Measurements from ENCODE around the gene RNF220.

Gene RNF220

GRCh38 chr1:44405031-44405797, at the start of gene RNF220:
TSS of gene RNF220 (plus strand) at chr1:44405255.
- no peak within 1 kb of the TSS for H3K27ac ChIP-seq (ENCODE audit: low read length)
- H3K9me3 ChIP-seq (ENCODE audit: control insufficient read depth in 2 of 2, low read length in 2 of 2): no peaks in the 10 kb centered on the region
- H3K9ac ChIP-seq (ENCODE audit: low read length in 2 of 2): no peak within 1 kb of the TSS
- H3K27me3 ChIP-seq (ENCODE audit: control insufficient read depth in 1 of 2, insufficient read depth in 2 of 2, low read length in 2 of 2): peaks cover 58 to 88% of the 10 kb centered on the region in 2 donors
- peak within 1 kb of the TSS; percentile 60 to 74 for H3K4me3 ChIP-seq (ENCODE audit: low read length in 2 of 2)
- peaks cover 32% of the 10 kb centered on the region for H3K4me1 ChIP-seq (ENCODE audit: control insufficient read depth, insufficient read depth, low read length)
- no peaks in the 10 kb centered on the region for H3K36me3 ChIP-seq (ENCODE audit: control insufficient read depth in 2 of 2, insufficient read depth in 2 of 2, low read length in 2 of 2)

- peak overlapping the region; percentile 13 to 50 for H3K9ac ChIP-seq (ENCODE audit: low read length in 2 of 2)
- H3K4me1 ChIP-seq (ENCODE audit: control insufficient read depth, insufficient read depth, low read length): peaks cover 15% of the 10 kb centered on the region
- H3K9me3 ChIP-seq (ENCODE audit: control insufficient read depth in 2 of 2, low read length in 2 of 2): no peaks in the 10 kb centered on the region
- no peak overlapping the region for H3K27ac ChIP-seq (ENCODE audit: low read length)
- no peaks in the 10 kb centered on the region for H3K27me3 ChIP-seq (ENCODE audit: control insufficient read depth in 1 of 2, insufficient read depth in 2 of 2, low read length in 2 of 2)
- H3K36me3 ChIP-seq (ENCODE audit: control insufficient read depth in 2 of 2, insufficient read depth in 2 of 2, low read length in 2 of 2): no peaks in the 10 kb centered on the region
- peak overlapping the region; percentile 56 to 83 for H3K4me3 ChIP-seq (ENCODE audit: low read length in 2 of 2)
These were observed 49.3 kb upstream of the RNF220 start for GRCh38 chr1:44355582-44356305.

DNA sequence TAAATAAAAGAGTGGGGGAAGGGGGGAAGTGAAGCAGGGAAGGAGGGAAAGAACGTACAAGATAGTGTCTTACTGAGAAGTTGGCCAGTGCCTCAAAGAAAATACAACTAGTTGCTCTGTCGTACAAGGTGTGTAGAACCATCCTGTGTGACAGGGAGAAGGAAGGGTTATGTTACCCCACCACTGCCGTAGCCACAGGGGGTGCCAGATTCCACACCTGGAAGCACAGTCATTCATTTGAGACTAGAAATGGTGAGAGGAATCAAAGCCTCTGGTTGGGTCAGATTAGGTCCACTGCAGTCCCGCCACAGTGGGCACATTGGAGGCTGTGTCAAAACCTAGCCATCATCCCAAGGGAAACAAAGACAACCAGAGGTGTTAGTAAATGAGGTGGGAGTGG, 47.3 kb upstream of the RNF220 start:
- Histone ChIP-seq H3K4me3 (ENCODE audit: low read length in 2 of 2) (no peak overlapping the region), H3K27me3 (ENCODE audit: control insufficient read depth in 1 of 2, insufficient read depth in 2 of 2, low read length in 2 of 2) (no peaks in the 10 kb centered on the region), H3K9me3 (ENCODE audit: control insufficient read depth in 2 of 2, low read length in 2 of 2) (no peaks in the 10 kb centered on the region), H3K9ac (ENCODE audit: low read length in 2 of 2) (no peak overlapping the region), H3K27ac (ENCODE audit: low read length) (no peak overlapping the region), H3K4me1 (ENCODE audit: control insufficient read depth, insufficient read depth, low read length) (peaks cover 15% of the 10 kb centered on the region), H3K36me3 (ENCODE audit: control insufficient read depth in 2 of 2, insufficient read depth in 2 of 2, low read length in 2 of 2) (no peaks in the 10 kb centered on the region)

DNA sequence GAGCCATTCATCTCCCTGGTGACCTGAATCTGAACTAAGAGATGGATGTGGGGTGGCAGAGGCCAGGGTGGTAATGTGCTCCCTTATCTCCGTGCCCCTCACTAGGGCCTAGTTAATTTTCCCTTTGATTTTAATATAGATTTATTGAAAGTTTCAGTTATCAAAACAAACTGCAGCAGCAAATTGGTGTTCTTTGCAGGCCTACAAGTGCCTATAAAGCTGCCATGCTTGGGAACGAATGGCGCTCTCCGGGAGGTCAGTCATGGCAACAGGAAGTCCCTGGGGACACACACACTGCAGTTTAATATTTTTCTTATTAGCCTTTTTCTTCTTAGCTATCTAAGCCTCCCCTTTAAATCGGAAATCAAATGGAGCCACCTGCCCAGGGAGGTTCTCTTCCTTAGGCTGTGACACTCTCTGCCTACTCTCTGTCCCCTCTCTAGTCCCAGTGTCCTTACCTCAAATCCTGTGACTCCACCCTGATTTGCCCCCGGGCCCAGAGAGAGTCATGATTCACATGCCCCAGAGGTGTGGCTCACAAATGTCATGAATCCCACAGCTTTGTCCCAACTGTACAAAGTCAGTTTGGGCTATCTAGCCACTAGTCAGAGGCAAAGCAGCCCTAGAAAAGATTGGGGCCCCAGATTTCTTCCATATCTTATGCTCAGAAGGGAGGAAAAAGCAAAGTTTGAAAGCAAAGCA, 45.7 kb upstream of the RNF220 start:
- Histone ChIP-seq H3K9ac (ENCODE audit: low read length in 2 of 2) (no peak overlapping the region), H3K4me3 (ENCODE audit: low read length in 2 of 2) (no peak overlapping the region), H3K9me3 (ENCODE audit: control insufficient read depth in 2 of 2, low read length in 2 of 2) (no peaks in the 10 kb centered on the region), H3K36me3 (ENCODE audit: control insufficient read depth in 2 of 2, insufficient read depth in 2 of 2, low read length in 2 of 2) (no peaks in the 10 kb centered on the region), H3K4me1 (ENCODE audit: control insufficient read depth, insufficient read depth, low read length) (peaks cover 5% of the 10 kb centered on the region), H3K27ac (ENCODE audit: low read length) (no peak overlapping the region), H3K27me3 (ENCODE audit: control insufficient read depth in 1 of 2, insufficient read depth in 2 of 2, low read length in 2 of 2) (no peaks in the 10 kb centered on the region)

- H3K9ac ChIP-seq (ENCODE audit: low read length in 2 of 2): no peak overlapping the region
- no peaks in the 10 kb centered on the region for H3K4me1 ChIP-seq (ENCODE audit: control insufficient read depth, insufficient read depth, low read length)
- H3K9me3 ChIP-seq (ENCODE audit: control insufficient read depth in 2 of 2, low read length in 2 of 2): no peaks in the 10 kb centered on the region
- H3K27ac ChIP-seq (ENCODE audit: low read length): no peak overlapping the region
- H3K4me3 ChIP-seq (ENCODE audit: low read length in 2 of 2): no peak overlapping the region
- no peaks in the 10 kb centered on the region for H3K27me3 ChIP-seq (ENCODE audit: control insufficient read depth in 1 of 2, insufficient read depth in 2 of 2, low read length in 2 of 2)
- no peaks in the 10 kb centered on the region for H3K36me3 ChIP-seq (ENCODE audit: control insufficient read depth in 2 of 2, insufficient read depth in 2 of 2, low read length in 2 of 2)
These were observed 43.6 kb upstream of the RNF220 start for GRCh38 chr1:44361478-44361877.

- Histone ChIP-seq H3K4me1 (ENCODE audit: control insufficient read depth, insufficient read depth, low read length) (no peaks in the 10 kb centered on the region), H3K9ac (ENCODE audit: low read length in 2 of 2) (no peak overlapping the region), H3K9me3 (ENCODE audit: control insufficient read depth in 2 of 2, low read length in 2 of 2) (no peaks in the 10 kb centered on the region), H3K27me3 (ENCODE audit: control insufficient read depth in 1 of 2, insufficient read depth in 2 of 2, low read length in 2 of 2) (no peaks in the 10 kb centered on the region), H3K4me3 (ENCODE audit: low read length in 2 of 2) (no peak overlapping the region), H3K27ac (ENCODE audit: low read length) (no peak overlapping the region), H3K36me3 (ENCODE audit: control insufficient read depth in 2 of 2, insufficient read depth in 2 of 2, low read length in 2 of 2) (no peaks in the 10 kb centered on the region)
These were observed 38.6 kb upstream of the RNF220 start for GRCh38 chr1:44366371-44366975.

DNA sequence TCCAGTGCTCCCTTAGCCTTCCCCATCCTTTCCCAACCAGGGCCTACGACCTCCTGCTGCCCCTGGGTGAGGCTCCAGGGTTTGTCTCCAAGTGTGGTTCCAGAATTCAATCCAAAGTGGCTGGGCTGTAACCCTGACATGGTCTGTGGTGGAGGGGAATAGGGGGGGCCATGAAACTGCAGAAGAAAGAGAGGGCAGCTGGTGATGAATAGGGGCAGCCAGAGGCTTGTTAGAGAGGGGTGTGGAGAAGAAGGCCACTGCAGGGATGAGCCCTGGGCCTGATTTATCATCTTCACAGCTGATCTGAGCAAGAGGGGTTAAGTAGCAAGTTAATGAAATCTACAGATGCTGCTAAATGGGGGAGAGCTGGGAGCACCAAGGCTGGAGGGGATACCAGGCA, 37.1 kb upstream of the RNF220 start:
- H3K4me1 ChIP-seq (ENCODE audit: control insufficient read depth, insufficient read depth, low read length): no peaks in the 10 kb centered on the region
- H3K4me3 ChIP-seq (ENCODE audit: low read length in 2 of 2): no peak overlapping the region
- H3K36me3 ChIP-seq (ENCODE audit: control insufficient read depth in 2 of 2, insufficient read depth in 2 of 2, low read length in 2 of 2): no peaks in the 10 kb centered on the region
- H3K27me3 ChIP-seq (ENCODE audit: control insufficient read depth in 1 of 2, insufficient read depth in 2 of 2, low read length in 2 of 2): no peaks in the 10 kb centered on the region
- no peak overlapping the region for H3K9ac ChIP-seq (ENCODE audit: low read length in 2 of 2)
- no peaks in the 10 kb centered on the region for H3K9me3 ChIP-seq (ENCODE audit: control insufficient read depth in 2 of 2, low read length in 2 of 2)
- H3K27ac ChIP-seq (ENCODE audit: low read length): no peak overlapping the region

DNA sequence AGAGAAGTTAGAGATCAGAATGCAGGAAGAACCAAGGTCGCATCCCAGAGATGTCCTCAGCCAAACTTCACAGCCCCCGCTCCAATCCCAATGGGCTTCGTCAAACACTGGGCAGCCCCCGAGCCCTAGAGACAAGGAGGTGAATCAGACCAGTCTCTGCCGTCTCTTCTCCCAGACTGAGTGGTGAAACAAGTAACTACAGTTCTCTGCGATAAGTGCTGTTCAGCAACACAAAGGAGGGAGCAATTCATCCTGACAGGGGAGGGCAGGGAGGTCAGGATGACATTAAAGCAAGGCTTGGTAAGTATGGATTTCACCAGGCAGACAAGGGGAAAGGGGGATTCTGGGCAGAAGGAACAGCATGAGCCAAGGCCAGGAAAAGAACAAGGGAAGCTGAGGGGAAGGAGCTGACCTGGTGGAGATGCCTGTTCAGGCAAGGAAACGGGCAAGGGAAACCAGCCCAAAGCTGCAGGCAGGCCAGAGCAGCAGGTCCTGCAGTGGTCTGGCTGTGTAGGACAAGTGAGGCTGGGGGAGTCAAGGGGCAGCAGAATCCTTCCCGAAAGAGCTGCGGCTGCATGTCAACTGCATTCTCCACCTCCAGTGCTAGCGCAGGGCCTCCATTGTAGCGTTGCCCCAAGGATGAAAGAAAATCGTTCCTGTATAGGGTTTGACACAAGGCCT, 36.4 kb upstream of the RNF220 start:
- Histone ChIP-seq H3K27me3 (ENCODE audit: control insufficient read depth in 1 of 2, insufficient read depth in 2 of 2, low read length in 2 of 2) (no peaks in the 10 kb centered on the region), H3K27ac (ENCODE audit: low read length) (no peak overlapping the region), H3K4me3 (ENCODE audit: low read length in 2 of 2) (no peak overlapping the region), H3K9me3 (ENCODE audit: control insufficient read depth in 2 of 2, low read length in 2 of 2) (no peaks in the 10 kb centered on the region), H3K4me1 (ENCODE audit: control insufficient read depth, insufficient read depth, low read length) (no peaks in the 10 kb centered on the region), H3K36me3 (ENCODE audit: control insufficient read depth in 2 of 2, insufficient read depth in 2 of 2, low read length in 2 of 2) (no peaks in the 10 kb centered on the region), H3K9ac (ENCODE audit: low read length in 2 of 2) (no peak overlapping the region)

- no peak overlapping the region for H3K27ac ChIP-seq (ENCODE audit: low read length)
- H3K27me3 ChIP-seq (ENCODE audit: control insufficient read depth in 1 of 2, insufficient read depth in 2 of 2, low read length in 2 of 2): no peaks in the 10 kb centered on the region
- H3K4me1 ChIP-seq (ENCODE audit: control insufficient read depth, insufficient read depth, low read length): no peaks in the 10 kb centered on the region
- no peaks in the 10 kb centered on the region for H3K36me3 ChIP-seq (ENCODE audit: control insufficient read depth in 2 of 2, insufficient read depth in 2 of 2, low read length in 2 of 2)
- H3K9ac ChIP-seq (ENCODE audit: low read length in 2 of 2): no peak overlapping the region
- no peak overlapping the region for H3K4me3 ChIP-seq (ENCODE audit: low read length in 2 of 2)
- H3K9me3 ChIP-seq (ENCODE audit: control insufficient read depth in 2 of 2, low read length in 2 of 2): no peaks in the 10 kb centered on the region
These were observed 33.8 kb upstream of the RNF220 start for GRCh38 chr1:44371206-44371605.

- Histone ChIP-seq H3K27ac (ENCODE audit: low read length) (no peak overlapping the region), H3K27me3 (ENCODE audit: control insufficient read depth in 1 of 2, insufficient read depth in 2 of 2, low read length in 2 of 2) (no peaks in the 10 kb centered on the region), H3K36me3 (ENCODE audit: control insufficient read depth in 2 of 2, insufficient read depth in 2 of 2, low read length in 2 of 2) (no peaks in the 10 kb centered on the region), H3K4me3 (ENCODE audit: low read length in 2 of 2) (no peak overlapping the region), H3K9ac (ENCODE audit: low read length in 2 of 2) (no peak overlapping the region), H3K4me1 (ENCODE audit: control insufficient read depth, insufficient read depth, low read length) (no peaks in the 10 kb centered on the region), H3K9me3 (ENCODE audit: control insufficient read depth in 2 of 2, low read length in 2 of 2) (no peaks in the 10 kb centered on the region)
These were observed 29.5 kb upstream of the RNF220 start for GRCh38 chr1:44375547-44375946.

Data from stomach smooth muscle (tissue), 2 donors.